GM23248 (cell line): ENCODE results near the gene TNFSF13B. TPM values are rescaled to one million over a fixed set of nuclear protein-coding genes. Genes with fewer than 3 reads are reported as not detected.

Experiments used
- DNase-seq: peaks from one replicate; pipeline ENCODE4 v3.0.0-alpha.2; 2015
- H2AFZ ChIP-seq: fragments of 200-600 bp; sonication (generic); 2 replicates; pipeline ENCODE4 v1.6.1; 2016; ENCODE audit warnings: antibody characterized with exemption
- H3F3A ChIP-seq: fragments of 200-600 bp; sonication (generic); 2 replicates; pipeline ENCODE4 v1.6.1; 2016; ENCODE audit warnings: mild to moderate bottlenecking, antibody characterized with exemption, mixed run types; ENCODE audit not compliant: insufficient read depth
- H3K27ac ChIP-seq: fragments of 200-600 bp; sonication (generic); 2 replicates; pipeline ENCODE4 v1.5.1; 2016; ENCODE audit warnings: mild to moderate bottlenecking
- H3K27me3 ChIP-seq: fragments of 200-600 bp; sonication (generic); replicated peaks from 2 replicates; pipeline ENCODE4 v1.6.1; 2016; ENCODE audit warnings: mild to moderate bottlenecking; ENCODE audit not compliant: insufficient read depth
- H3K36me3 ChIP-seq: fragments of 200-600 bp; sonication (generic); 2 replicates; pipeline ENCODE4 v1.6.1; 2016; ENCODE audit warnings: low read depth, mild to moderate bottlenecking
- H3K4me1 ChIP-seq: fragments of 200-600 bp; sonication (generic); 2 replicates; pipeline ENCODE4 v1.6.1; 2016; ENCODE audit warnings: mild to moderate bottlenecking; ENCODE audit not compliant: insufficient read depth
- H3K4me2 ChIP-seq: fragments of 200-600 bp; sonication (generic); one replicate; pipeline ENCODE4 v1.6.1; 2016; ENCODE audit warnings: mild to moderate bottlenecking; ENCODE audit not compliant: unreplicated experiment
- H3K4me3 ChIP-seq: fragments of 200-600 bp; sonication (generic); 2 replicates; pipeline ENCODE4 v1.5.1; 2016; ENCODE audit warnings: mild to moderate bottlenecking
- H3K79me2 ChIP-seq: fragments of 200-600 bp; sonication (generic); 2 replicates; pipeline ENCODE4 v1.6.1; 2016; ENCODE audit warnings: mild to moderate bottlenecking; ENCODE audit not compliant: insufficient read depth
- H3K9ac ChIP-seq: fragments of 200-600 bp; sonication (generic); 2 replicates; pipeline ENCODE4 v1.6.1; 2016; ENCODE audit warnings: mild to moderate bottlenecking
- H3K9me2 ChIP-seq: fragments of 200-600 bp; sonication (generic); 2 replicates; pipeline ENCODE4 v1.6.1; 2016; ENCODE audit warnings: mixed run types, mild to moderate bottlenecking, moderate library complexity; ENCODE audit not compliant: insufficient read depth
- H3K9me3 ChIP-seq: fragments of 200-600 bp; sonication (generic); one replicate; pipeline ENCODE4 v1.6.1; 2017; ENCODE audit warnings: low read depth
- H4K20me1 ChIP-seq: fragments of 200-600 bp; sonication (generic); 2 replicates; pipeline ENCODE4 v1.6.0; 2016; ENCODE audit not compliant: insufficient read depth
- EZH2 ChIP-seq: fragments of 200-600 bp; sonication (generic); IDR thresholded peaks from 2 replicates; pipeline ENCODE4 v1.6.1; 2018; ENCODE audit warnings: antibody characterized with exemption, mild to moderate bottlenecking; ENCODE audit not compliant: insufficient read depth, poor library complexity, severe bottlenecking
- EZH2phosphoT487 ChIP-seq: fragments of 200-600 bp; sonication (generic); IDR thresholded peaks from 2 replicates; pipeline ENCODE4 v1.6.1; 2018; ENCODE audit warnings: antibody characterized with exemption, moderate library complexity, mild to moderate bottlenecking, low read depth; ENCODE audit not compliant: insufficient read depth
- WGBS, 2 experiments: methylation state at CpG; one replicate each; pipeline ENCODE4 v1.1.6; 2015 to 2017; ENCODE audit warnings: low lambda C conversion rate in 2 of 2, low coverage in 1 of 2; ENCODE audit errors: missing lambda C conversion rate in 2 of 2; 5-methylcytosine and 5-hydroxymethylcytosine counted together
- in situ Hi-C: fragments of 300-500 bp; cut with MboI; formaldehyde crosslinking; loops from 2 replicates; pipeline ENCODE4 v1.15.0; 2020
- polyA plus RNA-seq: library from polyadenylated mRNA; unstranded; fragments of >200 nt; fragmentation: Nextera tagmentation; extraction: Ambion mirVana; gene quantifications from 2 replicates; pipeline ENCODE4 v1.2.1, GENCODE V29; 2016
- total RNA-seq: library from RNA; depleted of rRNA; stranded (reverse); fragments of >200 nt; shearing (Covaris generic); gene quantifications from 2 replicates; pipeline ENCODE4 v1.2.3, GENCODE V29; 2014

The TNFSF13B gene
- total and polyA plus RNA-seq, 2 experiments from 2014 or later: 0.40 to 2.5 TPM

DNA sequence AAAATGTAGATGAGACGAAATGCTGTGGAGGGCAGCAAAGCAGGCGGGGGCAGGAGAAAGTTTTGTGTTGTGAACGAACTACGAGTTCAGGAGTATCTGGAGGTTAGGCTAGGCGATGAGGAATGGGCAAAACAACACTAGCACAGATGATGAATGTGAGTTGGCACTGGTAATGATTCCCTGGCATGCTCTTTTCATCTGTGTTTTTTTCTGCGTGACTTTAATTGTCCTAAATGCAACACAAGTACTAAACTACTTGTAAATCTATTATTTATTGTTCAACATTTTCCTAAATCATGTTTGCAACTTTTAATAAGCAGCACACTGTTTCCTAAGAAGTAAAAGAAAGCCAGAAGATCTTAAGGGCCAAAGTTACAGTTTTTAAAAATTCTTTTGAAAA is 19.2 kb downstream of the TNFSF13B start:
- no peaks in the 10 kb centered on the region for H3K9me3 ChIP-seq
- no peaks in the 10 kb centered on the region for H3K79me2 ChIP-seq
- no peaks in the 10 kb centered on the region for H3K36me3 ChIP-seq
- no peaks in the 10 kb centered on the region for H3K4me1 ChIP-seq
- no peaks in the 10 kb centered on the region for H3F3A ChIP-seq
- no peak for TF ChIP-seq EZH2phosphoT487
- TF ChIP-seq EZH2: no peak
- H3K9me2 ChIP-seq: no peaks in the 10 kb centered on the region
- H3K27me3 ChIP-seq: no peaks in the 10 kb centered on the region
- in situ Hi-C loops: no loop called here
- no peak overlapping the region for H3K27ac ChIP-seq
- 32 to 34% methylated on average over 6 of the region's 6 CpGs for WGBS, 2 experiments
- H3K9ac ChIP-seq: no peak overlapping the region
- DNase-seq: no peak
- H2AFZ ChIP-seq: no peak overlapping the region
- no peak overlapping the region for H3K4me2 ChIP-seq
- no peaks in the 10 kb centered on the region for H4K20me1 ChIP-seq
- H3K4me3 ChIP-seq: no peak overlapping the region

DNA sequence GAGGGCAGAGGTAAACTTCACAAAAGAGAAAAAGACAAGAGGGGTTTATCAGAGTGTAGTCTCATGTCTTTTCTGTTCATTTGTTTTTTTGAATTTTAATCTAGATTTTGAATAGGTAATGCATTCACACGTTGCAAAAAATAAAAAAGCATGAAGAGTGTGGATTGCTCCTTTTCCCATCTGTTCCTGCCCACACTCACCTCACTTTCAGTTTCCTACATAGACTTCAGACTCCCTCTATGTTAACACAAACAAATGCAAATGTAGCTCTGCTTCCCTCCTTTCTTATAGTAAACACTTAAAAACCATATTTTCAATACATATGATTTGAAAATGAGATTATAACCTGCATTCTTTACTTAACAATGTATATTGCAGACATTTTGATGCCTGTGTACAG is 20.3 kb downstream of the TNFSF13B start:
- in situ Hi-C loops: no loop called here
- Histone ChIP-seq H3K36me3 (no peaks in the 10 kb centered on the region), H3K27ac (no peak overlapping the region), H3K9me2 (no peaks in the 10 kb centered on the region), H3K9ac (no peak overlapping the region), H3F3A (no peaks in the 10 kb centered on the region), H3K4me2 (no peak overlapping the region), H3K4me3 (no peak overlapping the region), H4K20me1 (no peaks in the 10 kb centered on the region), H3K79me2 (no peaks in the 10 kb centered on the region), H2AFZ (no peak overlapping the region), H3K27me3 (no peaks in the 10 kb centered on the region), H3K4me1 (no peaks in the 10 kb centered on the region), H3K9me3 (no peaks in the 10 kb centered on the region)
- TF ChIP-seq EZH2phosphoT487 (no peak), EZH2 (no peak)
- no peak for DNase-seq
- WGBS, 2 experiments: 26 to 35% methylated on average over 1 of the region's 1 CpG

DNA sequence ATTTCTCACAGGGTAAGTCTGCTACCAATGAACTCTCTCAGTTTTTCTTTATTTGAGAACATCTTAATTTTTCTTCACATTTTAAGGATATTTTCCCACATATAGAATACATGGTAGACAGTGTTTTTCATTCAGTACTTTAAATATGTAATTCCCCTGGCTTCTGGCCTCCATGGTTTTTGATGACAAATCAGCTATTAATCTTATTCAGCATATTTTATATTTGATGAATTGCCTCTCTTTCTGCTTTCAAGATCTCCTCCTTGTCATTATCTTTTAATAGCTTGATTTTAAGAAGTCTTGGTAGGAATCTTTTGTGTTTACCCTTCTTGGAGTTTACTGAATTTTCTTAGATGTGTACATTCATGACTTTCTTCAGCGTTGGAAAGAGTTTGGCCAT is 27.6 kb downstream of the TNFSF13B start:
- TF ChIP-seq EZH2 (no peak), EZH2phosphoT487 (no peak)
- no peak for DNase-seq
- 63 to 65% methylated on average over 1 of the region's 1 CpG for WGBS, 2 experiments
- H3K9ac ChIP-seq: no peak overlapping the region
- 0 out of 2 replicates have a peak, but pooled peaks cover 3% of the 10 kb centered on the region for H4K20me1 ChIP-seq
- H3K4me2 ChIP-seq: no peak overlapping the region
- in situ Hi-C loops: no loop called here
- H3K36me3 ChIP-seq: no peaks in the 10 kb centered on the region
- H3K4me1 ChIP-seq: no peaks in the 10 kb centered on the region
- no peaks in the 10 kb centered on the region for H3K27me3 ChIP-seq
- H3K9me3 ChIP-seq: no peaks in the 10 kb centered on the region
- H3K27ac ChIP-seq: no peak overlapping the region
- no peak overlapping the region for H3K4me3 ChIP-seq
- H3F3A ChIP-seq: no peaks in the 10 kb centered on the region
- no peaks in the 10 kb centered on the region for H3K9me2 ChIP-seq
- H3K79me2 ChIP-seq: no peaks in the 10 kb centered on the region
- H2AFZ ChIP-seq: no peak overlapping the region

DNA sequence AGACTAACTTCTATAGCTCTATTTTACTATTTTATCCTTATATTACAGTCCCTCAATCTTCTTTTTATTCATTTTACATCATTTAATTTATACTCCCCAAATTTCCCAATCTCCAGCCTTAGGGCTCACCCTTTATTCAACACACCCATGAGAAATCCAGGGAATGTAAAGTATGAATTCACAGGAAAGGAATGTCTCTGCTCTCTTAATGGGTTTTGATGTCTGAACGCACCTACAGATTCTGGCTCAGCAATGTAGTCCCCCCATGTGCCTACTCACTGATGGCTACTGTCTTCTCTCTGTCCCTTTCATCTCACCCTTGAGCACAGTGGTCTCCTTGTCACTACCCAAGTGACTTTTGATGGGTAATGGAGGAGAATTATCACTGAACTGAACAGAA is 32.8 kb downstream of the TNFSF13B start:
- no peaks in the 10 kb centered on the region for H3K36me3 ChIP-seq
- TF ChIP-seq EZH2phosphoT487: no peak
- H2AFZ ChIP-seq: no peak overlapping the region
- DNase-seq: no peak
- in situ Hi-C loops: no loop called here
- no peaks in the 10 kb centered on the region for H3K9me2 ChIP-seq
- H3K4me1 ChIP-seq: no peaks in the 10 kb centered on the region
- no peaks in the 10 kb centered on the region for H3K9me3 ChIP-seq
- H3K9ac ChIP-seq: no peak overlapping the region
- 73 to 79% methylated on average over 1 of the region's 1 CpG for WGBS, 2 experiments
- no peak overlapping the region for H3K4me2 ChIP-seq
- H3K27ac ChIP-seq: no peak overlapping the region
- H3F3A ChIP-seq: no peaks in the 10 kb centered on the region
- H3K27me3 ChIP-seq: no peaks in the 10 kb centered on the region
- H4K20me1 ChIP-seq: 0 out of 2 replicates have a peak, but pooled peaks cover 3% of the 10 kb centered on the region
- H3K4me3 ChIP-seq: no peak overlapping the region
- no peaks in the 10 kb centered on the region for H3K79me2 ChIP-seq
